ENCODE data around the gene ETFA.
"Not testable (repeated sequence)": the region's sequence is repeated elsewhere in the genome, so short reads cannot be mapped to it uniquely, and the experiment has no call there.

ETFA gene

GRCh38 chr15:76324066-76324465 is 12.8 kb upstream of the ETFA start:
- no peak for DNase-seq

- DNase-seq = no peak
These were observed 10.3 kb upstream of the ETFA start for GRCh38 chr15:76321602-76322001.

- no peak for DNase-seq
These were observed 9.9 kb upstream of the ETFA start for GRCh38 chr15:76321171-76321570.

GRCh38 chr15:76320012-76320411 is 8.7 kb upstream of the ETFA start:
- DNase-seq = no peak

GRCh38 chr15:76313731-76314130 is 2.5 kb upstream of the ETFA start:
- DNase-seq = no peak

- not testable (repeated sequence) for DNase-seq
These were observed 1.9 kb upstream of the ETFA start for GRCh38 chr15:76313175-76313567.

- DNase-seq = no peak
These were observed 1.4 kb upstream of the ETFA start for GRCh38 chr15:76312540-76313174.

GRCh38 chr15:76310475-76311099 is 682 bp downstream of the ETFA start:
- no peak for DNase-seq

- DNase-seq = no peak
These were observed 1.5 kb downstream of the ETFA start for GRCh38 chr15:76309601-76310330.

GRCh38 chr15:76303909-76304308 is 7.4 kb downstream of the ETFA start:
- DNase-seq = no peak

- no peak for DNase-seq
These were observed 11.5 kb downstream of the ETFA start for GRCh38 chr15:76299786-76300185.

- DNase-seq = no peak
These were observed 12.3 kb downstream of the ETFA start for GRCh38 chr15:76298986-76299385.

- DNase-seq = not testable (repeated sequence)
These were observed 13.3 kb downstream of the ETFA start for GRCh38 chr15:76297951-76298350.

GRCh38 chr15:76296849-76297248 is 14.4 kb downstream of the ETFA start:
- DNase-seq = no peak

- not testable (repeated sequence) for DNase-seq
These were observed 16.8 kb downstream of the ETFA start for GRCh38 chr15:76294463-76294862.

- no peak for DNase-seq
These were observed 17.9 kb downstream of the ETFA start for GRCh38 chr15:76293361-76293760.

- no peak for DNase-seq
These were observed 21.7 kb downstream of the ETFA start for GRCh38 chr15:76289582-76289981.

GRCh38 chr15:76286271-76286879 is 24.9 kb downstream of the ETFA start:
- no peak for DNase-seq

GRCh38 chr15:76285241-76285825 is 25.9 kb downstream of the ETFA start:
- DNase-seq = no peak

GRCh38 chr15:76282465-76282864 is 28.8 kb downstream of the ETFA start:
- DNase-seq = no peak

GRCh38 chr15:76278651-76279050 is 32.6 kb downstream of the ETFA start:
- DNase-seq = no peak

- no peak for DNase-seq
These were observed 36.4 kb downstream of the ETFA start for GRCh38 chr15:76274821-76275220.

GRCh38 chr15:76274226-76274625 is 37.0 kb downstream of the ETFA start:
- no peak for DNase-seq

Measured in activated CD4-positive, CD25-positive, alpha-beta regulatory T cell treated with anti-CD3 and anti-CD28 coated beads, Interleukin-2, amount 50 U/mL, for 72 hours (primary cell).